Right renal pelvis (tissue), 4 donors: Measurements from ENCODE around the gene ZGPAT. TPM values are rescaled to one million over a fixed set of nuclear protein-coding genes. Genes with fewer than 3 reads are reported as not detected.
"Not testable (repeated sequence)": the region's sequence is repeated elsewhere in the genome, so short reads cannot be mapped to it uniquely, and the experiment has no call there.

Experiments used
- DNase-seq, 4 donors: peaks; one replicate each; pipeline ENCODE4 v3.0.0-alpha.2; 2013; ENCODE audit warnings: low read depth in 4 of 4, low spot score in 3 of 4, missing footprints in 1 of 4
- polyA plus RNA-seq, 4 donors: library from polyadenylated mRNA; unstranded; fragments of 120-200 nt; gene quantifications; one replicate each; pipeline ENCODE4 v1.2.1, GENCODE V29; 2013; ENCODE audit not compliant: insufficient read length in 4 of 4

The ZGPAT gene
- polyA plus RNA-seq, 4 donors, result 15.2 to 24.6 (median 18.0) TPM

GRCh38 chr20:63702036-63702665 lies 5.7 kb upstream of the ZGPAT start:
- DNase-seq, result no peak

- no peak for DNase-seq
These were observed 4.9 kb upstream of the ZGPAT start for GRCh38 chr20:63702751-63703470.

GRCh38 chr20:63703471-63703975 lies 4.3 kb upstream of the ZGPAT start:
- DNase-seq, result no peak

- no peak for DNase-seq
These were observed 3.7 kb upstream of the ZGPAT start for GRCh38 chr20:63703976-63704748.

- DNase-seq, result no peak
These were observed 3.1 kb upstream of the ZGPAT start for GRCh38 chr20:63704749-63705117.

- no peak for DNase-seq
These were observed 2.4 kb upstream of the ZGPAT start for GRCh38 chr20:63705232-63706026.

- no peak for DNase-seq
These were observed 1.7 kb upstream of the ZGPAT start for GRCh38 chr20:63706027-63706695.

- no peak for DNase-seq
These were observed 834 bp upstream of the ZGPAT start for GRCh38 chr20:63706852-63707557.

- no peak for DNase-seq
These were observed 686 bp downstream of the ZGPAT start for GRCh38 chr20:63708301-63709148.

GRCh38 chr20:63709149-63709527 lies 1.3 kb downstream of the ZGPAT start:
- DNase-seq, result no peak

GRCh38 chr20:63711085-63711645 lies 3.3 kb downstream of the ZGPAT start:
- DNase-seq, result no peak

GRCh38 chr20:63712191-63712590 lies 4.4 kb downstream of the ZGPAT start:
- no peak for DNase-seq

- DNase-seq, result no peak
These were observed 7.0 kb downstream of the ZGPAT start for GRCh38 chr20:63714858-63715257.

- DNase-seq, result no peak
These were observed 11.2 kb downstream of the ZGPAT start for GRCh38 chr20:63718996-63719395.

GRCh38 chr20:63722967-63723622 lies 15.3 kb downstream of the ZGPAT start:
- DNase-seq, result not testable (repeated sequence)

- DNase-seq, result not testable (repeated sequence)
These were observed 22.4 kb downstream of the ZGPAT start for GRCh38 chr20:63730189-63730733.

GRCh38 chr20:63731410-63731809 lies 23.6 kb downstream of the ZGPAT start:
- no peak for DNase-seq
